Calu3 (cell line): Measurements from ENCODE around the gene RNF14. TPM values are rescaled to one million over a fixed set of nuclear protein-coding genes. Genes with fewer than 3 reads are reported as not detected.

Experiments used
- BruUV-seq: library from RNA; stranded (reverse); fragments of 400-500 nt; replicated peaks from 2 replicates; lab custom pipeline; 2021; lab: Mats Ljungman, UMichigan
- CTCF ChIA-PET: fragments of 300-600 bp; sonication (Branson Sonifier 250); formaldehyde crosslinking; loops from one replicate; lab custom pipeline; 2022; ENCODE audit warnings: antibody characterized with exemption; lab: Charles Lee
- DNase-seq: peaks from one replicate; pipeline ENCODE4 v3.0.0; 2022
- H3K27ac Mint-ChIP-seq: one replicate; pipeline ENCODE4 v1.8.0; 2022; ENCODE audit warnings: mixed read lengths; ENCODE audit not compliant: unreplicated experiment
- H3K27me3 Mint-ChIP-seq: one replicate; pipeline ENCODE4 v1.8.0; 2022; ENCODE audit warnings: mixed read lengths; ENCODE audit not compliant: unreplicated experiment
- H3K36me3 Mint-ChIP-seq: one replicate; pipeline ENCODE4 v1.8.0; 2022; ENCODE audit warnings: mild to moderate bottlenecking, moderate library complexity, mixed read lengths; ENCODE audit not compliant: insufficient read depth, unreplicated experiment
- H3K4me1 Mint-ChIP-seq: one replicate; pipeline ENCODE4 v1.8.0; 2022; ENCODE audit warnings: mild to moderate bottlenecking, low read depth, mixed read lengths; ENCODE audit not compliant: unreplicated experiment
- H3K4me3 Mint-ChIP-seq: one replicate; pipeline ENCODE4 v1.8.0; 2022; ENCODE audit warnings: mild to moderate bottlenecking, low read depth, moderate library complexity, mixed read lengths; ENCODE audit not compliant: unreplicated experiment
- H3K9me3 Mint-ChIP-seq: one replicate; pipeline ENCODE4 v1.8.0; 2022; ENCODE audit warnings: low read depth, mixed read lengths; ENCODE audit not compliant: unreplicated experiment
- CTCF ChIP-seq: fragments of 200-600 bp; IDR thresholded peaks from one replicate; pipeline ENCODE4 v1.8.0; 2022; ENCODE audit warnings: antibody characterized with exemption; ENCODE audit not compliant: unreplicated experiment
- intact Hi-C: fragments of 100-400 bp; cut with micrococcal nuclease; formaldehyde crosslinking; loops from one replicate; pipeline ENCODE4 v1.10.0; 2022; ENCODE audit not compliant: unreplicated experiment
- total RNA-seq: library from RNA; stranded (reverse); gene quantifications from 2 replicates; pipeline ENCODE4 v1.2.3, GENCODE V29; 2022

RNF14 gene
- total RNA-seq, 1 experiment from 2014 or later, result 32.2 TPM

- intact Hi-C loops, result loop anchor here (1.0 kb wide), 3 partner anchors 71 to 295 kb away; no protein-coding TSS in a partner anchor
- TF ChIP-seq CTCF, result no peak
- H3K4me1 Mint-ChIP-seq, result no peaks in the 10 kb centered on the region
- DNase-seq, result peak; percentile 38
- H3K9me3 Mint-ChIP-seq, result no peaks in the 10 kb centered on the region
- H3K36me3 Mint-ChIP-seq, result no peaks in the 10 kb centered on the region
- CTCF ChIA-PET, result interaction anchor here (0.6 to 2.9 kb wide), 17 partner anchors 9 to 368 kb away, joined by 3 to 95 read pairs (median 9); partner anchors contain the start of genes PCDH1 and RNF14
- BruUV-seq, result no TSS peak
- no peak overlapping the region for H3K27ac Mint-ChIP-seq
- H3K4me3 Mint-ChIP-seq, result no peak overlapping the region
- H3K27me3 Mint-ChIP-seq, result peaks cover 14% of the 10 kb centered on the region
Measured at GRCh38 chr5:141960018-141960417, 8.9 kb upstream of the RNF14 start.

DNA sequence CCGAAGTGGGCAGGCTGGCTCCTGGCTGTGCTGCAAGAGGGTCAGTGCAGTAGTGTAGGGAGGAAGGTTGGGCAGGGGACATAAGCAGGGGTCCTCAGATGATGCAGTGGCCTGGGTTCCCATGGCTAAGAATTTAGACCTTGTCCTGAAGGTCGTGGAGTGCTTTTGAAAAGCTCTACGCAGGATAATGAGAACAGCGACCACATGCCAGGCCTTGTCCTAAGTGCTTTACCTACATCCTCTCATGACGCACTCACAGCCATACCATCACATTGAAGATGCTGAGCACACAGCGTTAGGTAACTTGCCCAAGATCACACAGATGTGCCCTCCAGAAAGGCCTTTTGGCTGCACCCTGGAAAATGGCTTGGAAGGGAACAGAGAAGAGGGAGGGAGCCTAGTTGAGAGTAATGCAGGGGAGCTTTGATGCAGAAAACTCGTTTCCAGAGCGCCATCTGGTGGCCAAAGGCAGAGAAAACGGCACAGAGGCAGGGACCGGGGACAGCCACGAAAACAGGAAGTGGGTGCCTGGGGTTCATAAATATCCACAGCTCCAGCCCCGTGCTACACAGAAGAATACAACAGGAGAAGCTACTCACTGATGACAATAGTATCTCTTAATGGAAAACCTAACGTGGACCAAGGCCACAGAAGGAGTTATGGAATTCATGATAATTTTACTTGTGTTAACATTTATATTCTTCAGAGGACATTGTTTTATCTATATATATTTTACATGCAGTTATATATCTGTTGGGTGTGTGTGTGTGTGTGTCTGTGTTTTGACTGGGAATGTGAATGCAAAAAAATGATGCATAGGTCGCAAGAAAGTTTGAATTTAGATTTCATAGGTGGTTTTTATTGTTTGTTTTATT, 8.2 kb upstream of the RNF14 start:
- Mint-ChIP-seq H3K9me3 (no peaks in the 10 kb centered on the region), H3K4me3 (no peak overlapping the region), H3K36me3 (no peaks in the 10 kb centered on the region), H3K4me1 (no peaks in the 10 kb centered on the region), H3K27ac (no peak overlapping the region), H3K27me3 (peaks cover 14% of the 10 kb centered on the region)
- no TSS peak for BruUV-seq
- TF ChIP-seq CTCF, result peak; percentile 86
- CTCF ChIA-PET, result interaction anchor here (0.7 to 2.9 kb wide), 25 partner anchors 8 to 369 kb away, joined by 3 to 95 read pairs (median 4); partner anchors contain the start of genes DELE1, PCDH1 and RNF14
- peak; percentile 91 for DNase-seq
- intact Hi-C loops, result loop anchor here (1.0 kb wide), 3 partner anchors 71 to 295 kb away; no protein-coding TSS in a partner anchor

GRCh38 chr5:141961466-141961865, 7.4 kb upstream of the RNF14 start:
- CTCF ChIA-PET, result interaction anchor here (0.7 to 2.9 kb wide), 19 partner anchors 8 to 297 kb away, joined by 3 to 95 read pairs (median 4); partner anchors contain the start of genes DELE1, PCDH1 and RNF14

More at GRCh38 chr5:141961466-141961865, 7.4 kb upstream of the RNF14 start:
- Mint-ChIP-seq H3K36me3 (no peaks in the 10 kb centered on the region), H3K4me3 (no peak overlapping the region), H3K27ac (no peak overlapping the region), H3K9me3 (no peaks in the 10 kb centered on the region), H3K4me1 (no peaks in the 10 kb centered on the region), H3K27me3 (peaks cover 14% of the 10 kb centered on the region)
- no peak for DNase-seq
- TF ChIP-seq CTCF, result no peak
- intact Hi-C loops, result no loop called here
- no TSS peak for BruUV-seq
